ENCODE measurements around the gene CCT5.

DNA sequence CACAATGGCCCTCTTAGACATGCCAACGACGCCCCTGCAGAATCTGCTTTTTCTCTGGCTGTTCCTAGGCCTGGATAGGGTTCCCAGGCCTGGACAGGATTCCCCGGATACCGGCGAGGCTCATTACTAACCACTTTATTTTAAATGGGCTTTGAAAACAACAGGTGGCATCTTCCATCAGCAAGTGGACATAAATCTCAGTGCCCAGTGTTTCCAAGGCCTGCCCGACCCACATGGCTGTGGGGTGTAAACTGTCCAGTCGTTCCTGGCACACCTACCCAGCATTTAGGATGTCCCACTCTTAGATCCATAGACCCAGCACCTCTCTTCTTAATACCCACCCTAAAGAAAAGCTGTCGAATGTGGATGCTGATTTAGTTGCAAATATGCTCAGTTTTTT is 56.7 kb downstream of the CCT5 start:
- no peak for TF ChIP-seq POLR2A (IDR thresholded peaks at IDR 0.05)
- no peak for TF ChIP-seq EP300 (IDR thresholded peaks at IDR 0.05)
- TF ChIP-seq, protein P1, sequence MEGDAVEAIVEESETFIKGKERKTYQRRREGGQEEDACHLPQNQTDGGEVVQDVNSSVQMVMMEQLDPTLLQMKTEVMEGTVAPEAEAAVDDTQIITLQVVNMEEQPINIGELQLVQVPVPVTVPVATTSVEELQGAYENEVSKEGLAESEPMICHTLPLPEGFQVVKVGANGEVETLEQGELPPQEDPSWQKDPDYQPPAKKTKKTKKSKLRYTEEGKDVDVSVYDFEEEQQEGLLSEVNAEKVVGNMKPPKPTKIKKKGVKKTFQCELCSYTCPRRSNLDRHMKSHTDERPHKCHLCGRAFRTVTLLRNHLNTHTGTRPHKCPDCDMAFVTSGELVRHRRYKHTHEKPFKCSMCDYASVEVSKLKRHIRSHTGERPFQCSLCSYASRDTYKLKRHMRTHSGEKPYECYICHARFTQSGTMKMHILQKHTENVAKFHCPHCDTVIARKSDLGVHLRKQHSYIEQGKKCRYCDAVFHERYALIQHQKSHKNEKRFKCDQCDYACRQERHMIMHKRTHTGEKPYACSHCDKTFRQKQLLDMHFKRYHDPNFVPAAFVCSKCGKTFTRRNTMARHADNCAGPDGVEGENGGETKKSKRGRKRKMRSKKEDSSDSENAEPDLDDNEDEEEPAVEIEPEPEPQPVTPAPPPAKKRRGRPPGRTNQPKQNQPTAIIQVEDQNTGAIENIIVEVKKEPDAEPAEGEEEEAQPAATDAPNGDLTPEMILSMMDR (IDR thresholded peaks at IDR 0.05): no peak
